C4-2B (cell line): Measurements from ENCODE around the gene LITAF.

Experiments
- CTCF ChIP-seq: fragments of 450-650 bp; conservative IDR thresholded peaks from 2 replicates; pipeline ENCODE4 v1.5.1; 2017; ENCODE audit warnings: mild to moderate bottlenecking
- ZFX ChIP-seq: fragments of 450-650 bp; IDR thresholded peaks from 2 replicates; pipeline ENCODE4 v1.6.1; 2017

DNA sequence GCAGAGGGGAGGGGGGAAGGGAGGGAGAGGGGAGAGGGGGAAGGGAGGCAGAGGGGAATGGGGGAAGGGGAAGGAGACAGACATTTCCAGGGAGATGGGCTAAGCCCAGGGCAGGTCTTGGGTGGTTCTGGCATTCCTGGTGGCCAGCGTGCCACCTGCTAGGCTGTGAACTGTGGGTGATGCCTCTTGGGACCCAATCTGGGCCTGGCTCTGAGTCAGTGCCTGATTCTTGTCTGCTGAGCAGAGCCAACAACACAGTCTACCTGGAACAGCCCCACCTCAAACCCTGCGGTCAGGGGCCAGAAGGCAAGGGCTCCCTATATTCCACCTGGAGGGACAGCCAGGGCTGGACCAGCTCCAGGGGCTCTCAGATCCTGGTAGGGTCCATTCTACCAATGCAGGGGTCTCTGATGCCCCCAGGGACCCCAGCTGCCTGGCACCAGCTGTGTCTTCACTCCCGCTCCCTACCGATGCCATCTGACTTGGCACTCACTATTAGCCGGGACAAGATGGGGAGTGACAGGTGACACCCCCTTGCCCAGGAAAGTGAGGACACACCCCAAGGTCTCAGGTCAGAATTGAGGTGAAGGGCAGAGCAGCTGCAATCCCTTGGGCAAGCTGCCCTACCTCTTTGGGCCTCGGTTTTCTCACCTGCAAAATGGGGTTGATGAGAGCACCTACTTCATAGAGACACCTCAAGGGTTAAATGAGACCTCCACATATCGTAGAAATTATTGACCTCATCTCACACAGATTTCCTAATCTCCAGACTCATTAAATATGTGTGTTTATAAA, 87.2 kb downstream of the LITAF start:
- TF ChIP-seq CTCF (no peak), ZFX (no peak)
